ENCODE measurements around the gene ASPM.

ASPM gene

GRCh38 chr1:197093226-197093885 lies 53.1 kb downstream of the ASPM start:
- Histone ChIP-seq H3K9me3 (ENCODE audit: control insufficient read depth, low read length) (no peaks in the 10 kb centered on the region), H3K4me3 (ENCODE audit: insufficient read depth, low read depth, low read length, poor library complexity, severe bottlenecking) (no peak overlapping the region), H3K4me1 (ENCODE audit: control insufficient read depth, insufficient read depth, low read length, poor library complexity, severe bottlenecking) (no peaks in the 10 kb centered on the region), H3K36me3 (ENCODE audit: control insufficient read depth, insufficient read depth, low read length) (no peaks in the 10 kb centered on the region), H3K27ac (ENCODE audit: insufficient read depth, low read length, poor library complexity, severe bottlenecking) (no peak overlapping the region), H3K27me3 (replicated peaks; ENCODE audit: control insufficient read depth, insufficient read depth, low read length, poor library complexity, severe bottlenecking) (no peaks in the 10 kb centered on the region)
- no peak for DNase-seq

GRCh38 chr1:197092491-197093023 lies 53.9 kb downstream of the ASPM start:
- Histone ChIP-seq H3K27ac (ENCODE audit: insufficient read depth, low read length, poor library complexity, severe bottlenecking) (no peak overlapping the region), H3K36me3 (ENCODE audit: control insufficient read depth, insufficient read depth, low read length) (no peaks in the 10 kb centered on the region), H3K27me3 (replicated peaks; ENCODE audit: control insufficient read depth, insufficient read depth, low read length, poor library complexity, severe bottlenecking) (no peaks in the 10 kb centered on the region), H3K4me3 (ENCODE audit: insufficient read depth, low read depth, low read length, poor library complexity, severe bottlenecking) (no peak overlapping the region), H3K4me1 (ENCODE audit: control insufficient read depth, insufficient read depth, low read length, poor library complexity, severe bottlenecking) (no peaks in the 10 kb centered on the region), H3K9me3 (ENCODE audit: control insufficient read depth, low read length) (no peaks in the 10 kb centered on the region)
- DNase-seq: no peak

GRCh38 chr1:197083474-197083873 lies 63.0 kb downstream of the ASPM start:
- DNase-seq: no peak
- Histone ChIP-seq H3K4me3 (ENCODE audit: insufficient read depth, low read depth, low read length, poor library complexity, severe bottlenecking) (no peak overlapping the region), H3K27me3 (replicated peaks; ENCODE audit: control insufficient read depth, insufficient read depth, low read length, poor library complexity, severe bottlenecking) (no peaks in the 10 kb centered on the region), H3K4me1 (ENCODE audit: control insufficient read depth, insufficient read depth, low read length, poor library complexity, severe bottlenecking) (no peaks in the 10 kb centered on the region), H3K36me3 (ENCODE audit: control insufficient read depth, insufficient read depth, low read length) (no peaks in the 10 kb centered on the region), H3K9me3 (ENCODE audit: control insufficient read depth, low read length) (no peaks in the 10 kb centered on the region), H3K27ac (ENCODE audit: insufficient read depth, low read length, poor library complexity, severe bottlenecking) (no peak overlapping the region)

GRCh38 chr1:197081117-197081753 lies 65.2 kb downstream of the ASPM start:
- DNase-seq: no peak
- Histone ChIP-seq H3K4me3 (ENCODE audit: insufficient read depth, low read depth, low read length, poor library complexity, severe bottlenecking) (no peak overlapping the region), H3K27me3 (replicated peaks; ENCODE audit: control insufficient read depth, insufficient read depth, low read length, poor library complexity, severe bottlenecking) (no peaks in the 10 kb centered on the region), H3K9me3 (ENCODE audit: control insufficient read depth, low read length) (no peaks in the 10 kb centered on the region), H3K27ac (ENCODE audit: insufficient read depth, low read length, poor library complexity, severe bottlenecking) (no peak overlapping the region), H3K36me3 (ENCODE audit: control insufficient read depth, insufficient read depth, low read length) (no peaks in the 10 kb centered on the region), H3K4me1 (ENCODE audit: control insufficient read depth, insufficient read depth, low read length, poor library complexity, severe bottlenecking) (no peaks in the 10 kb centered on the region)

GRCh38 chr1:197080323-197080722 lies 66.1 kb downstream of the ASPM start:
- no peaks in the 10 kb centered on the region for H3K27me3 ChIP-seq (replicated peaks; ENCODE audit: control insufficient read depth, insufficient read depth, low read length, poor library complexity, severe bottlenecking)
- no peaks in the 10 kb centered on the region for H3K4me1 ChIP-seq (ENCODE audit: control insufficient read depth, insufficient read depth, low read length, poor library complexity, severe bottlenecking)
- H3K9me3 ChIP-seq (ENCODE audit: control insufficient read depth, low read length): no peaks in the 10 kb centered on the region
- H3K4me3 ChIP-seq (ENCODE audit: insufficient read depth, low read depth, low read length, poor library complexity, severe bottlenecking): no peak overlapping the region
- DNase-seq: no peak
- no peaks in the 10 kb centered on the region for H3K36me3 ChIP-seq (ENCODE audit: control insufficient read depth, insufficient read depth, low read length)
- no peak overlapping the region for H3K27ac ChIP-seq (ENCODE audit: insufficient read depth, low read length, poor library complexity, severe bottlenecking)

GRCh38 chr1:197076585-197076984 lies 69.9 kb downstream of the ASPM start:
- Histone ChIP-seq H3K27me3 (replicated peaks; ENCODE audit: control insufficient read depth, insufficient read depth, low read length, poor library complexity, severe bottlenecking) (no peaks in the 10 kb centered on the region), H3K4me1 (ENCODE audit: control insufficient read depth, insufficient read depth, low read length, poor library complexity, severe bottlenecking) (no peaks in the 10 kb centered on the region), H3K4me3 (ENCODE audit: insufficient read depth, low read depth, low read length, poor library complexity, severe bottlenecking) (no peak overlapping the region), H3K36me3 (ENCODE audit: control insufficient read depth, insufficient read depth, low read length) (no peaks in the 10 kb centered on the region), H3K9me3 (ENCODE audit: control insufficient read depth, low read length) (no peaks in the 10 kb centered on the region), H3K27ac (ENCODE audit: insufficient read depth, low read length, poor library complexity, severe bottlenecking) (no peak overlapping the region)
- no peak for DNase-seq

- Histone ChIP-seq H3K9me3 (ENCODE audit: control insufficient read depth, low read length) (no peaks in the 10 kb centered on the region), H3K27me3 (replicated peaks; ENCODE audit: control insufficient read depth, insufficient read depth, low read length, poor library complexity, severe bottlenecking) (no peaks in the 10 kb centered on the region), H3K36me3 (ENCODE audit: control insufficient read depth, insufficient read depth, low read length) (no peaks in the 10 kb centered on the region), H3K4me3 (ENCODE audit: insufficient read depth, low read depth, low read length, poor library complexity, severe bottlenecking) (no peak overlapping the region), H3K27ac (ENCODE audit: insufficient read depth, low read length, poor library complexity, severe bottlenecking) (no peak overlapping the region), H3K4me1 (ENCODE audit: control insufficient read depth, insufficient read depth, low read length, poor library complexity, severe bottlenecking) (no peaks in the 10 kb centered on the region)
- no peak for DNase-seq
Observed at GRCh38 chr1:197073978-197074377, 72.5 kb downstream of the ASPM start.

- Histone ChIP-seq H3K36me3 (ENCODE audit: control insufficient read depth, insufficient read depth, low read length) (no peaks in the 10 kb centered on the region), H3K4me1 (ENCODE audit: control insufficient read depth, insufficient read depth, low read length, poor library complexity, severe bottlenecking) (no peaks in the 10 kb centered on the region), H3K27me3 (replicated peaks; ENCODE audit: control insufficient read depth, insufficient read depth, low read length, poor library complexity, severe bottlenecking) (no peaks in the 10 kb centered on the region), H3K4me3 (ENCODE audit: insufficient read depth, low read depth, low read length, poor library complexity, severe bottlenecking) (no peak overlapping the region), H3K27ac (ENCODE audit: insufficient read depth, low read length, poor library complexity, severe bottlenecking) (no peak overlapping the region), H3K9me3 (ENCODE audit: control insufficient read depth, low read length) (no peaks in the 10 kb centered on the region)
- DNase-seq: no peak
Observed at GRCh38 chr1:197067457-197067818, 79.0 kb downstream of the ASPM start.

GRCh38 chr1:197066719-197067456 lies 79.6 kb downstream of the ASPM start, which contains the start of gene F13B:
Gene F13B (minus strand): TSS chr1:197067260. CDS start chr1:197067223, 37 bp downstream.
- Histone ChIP-seq H3K4me3 (ENCODE audit: insufficient read depth, low read depth, low read length, poor library complexity, severe bottlenecking) (no peak within 1 kb of the TSS), H3K9me3 (ENCODE audit: control insufficient read depth, low read length) (no peaks in the 10 kb centered on the region), H3K27me3 (replicated peaks; ENCODE audit: control insufficient read depth, insufficient read depth, low read length, poor library complexity, severe bottlenecking) (no peaks in the 10 kb centered on the region), H3K27ac (ENCODE audit: insufficient read depth, low read length, poor library complexity, severe bottlenecking) (no peak within 1 kb of the TSS), H3K4me1 (ENCODE audit: control insufficient read depth, insufficient read depth, low read length, poor library complexity, severe bottlenecking) (no peaks in the 10 kb centered on the region), H3K36me3 (ENCODE audit: control insufficient read depth, insufficient read depth, low read length) (no peaks in the 10 kb centered on the region)
- no peak for DNase-seq

- H3K36me3 ChIP-seq (ENCODE audit: control insufficient read depth, insufficient read depth, low read length): no peaks in the 10 kb centered on the region
Observed at GRCh38 chr1:197066277-197066676, 80.2 kb downstream of the ASPM start.

More at GRCh38 chr1:197066277-197066676, 80.2 kb downstream of the ASPM start:
- no peaks in the 10 kb centered on the region for H3K27me3 ChIP-seq (replicated peaks; ENCODE audit: control insufficient read depth, insufficient read depth, low read length, poor library complexity, severe bottlenecking)
- H3K4me3 ChIP-seq (ENCODE audit: insufficient read depth, low read depth, low read length, poor library complexity, severe bottlenecking): no peak overlapping the region
- H3K4me1 ChIP-seq (ENCODE audit: control insufficient read depth, insufficient read depth, low read length, poor library complexity, severe bottlenecking): no peaks in the 10 kb centered on the region
- DNase-seq: no peak
- H3K27ac ChIP-seq (ENCODE audit: insufficient read depth, low read length, poor library complexity, severe bottlenecking): no peak overlapping the region
- no peaks in the 10 kb centered on the region for H3K9me3 ChIP-seq (ENCODE audit: control insufficient read depth, low read length)
